ENCODE measurements around the gene TIMM50.
"Not testable (repeated sequence)": the region's sequence is repeated elsewhere in the genome, so short reads cannot be mapped to it uniquely, and the experiment has no call there.

DNA sequence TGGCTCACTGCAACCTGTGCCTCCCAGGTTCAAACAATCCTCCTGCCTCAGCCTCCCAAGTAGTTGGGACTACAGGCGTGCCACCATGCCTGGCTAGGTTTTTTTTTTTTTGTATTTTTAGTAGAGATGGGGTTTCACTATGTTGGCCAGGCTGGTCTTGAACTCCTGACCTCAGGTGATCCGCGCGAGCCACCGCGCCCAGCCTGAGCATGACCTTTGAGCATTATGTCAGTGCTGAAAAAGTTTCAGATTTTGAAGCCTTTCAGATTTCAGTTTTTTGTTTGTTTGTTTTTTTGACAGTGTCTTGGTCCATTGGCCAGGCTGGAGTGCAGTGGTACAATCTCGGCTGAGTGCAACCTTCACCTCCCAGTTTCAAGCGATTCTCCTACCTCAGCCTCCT, 29.4 kb upstream of the TIMM50 start:
- TF ChIP-seq, protein P1, sequence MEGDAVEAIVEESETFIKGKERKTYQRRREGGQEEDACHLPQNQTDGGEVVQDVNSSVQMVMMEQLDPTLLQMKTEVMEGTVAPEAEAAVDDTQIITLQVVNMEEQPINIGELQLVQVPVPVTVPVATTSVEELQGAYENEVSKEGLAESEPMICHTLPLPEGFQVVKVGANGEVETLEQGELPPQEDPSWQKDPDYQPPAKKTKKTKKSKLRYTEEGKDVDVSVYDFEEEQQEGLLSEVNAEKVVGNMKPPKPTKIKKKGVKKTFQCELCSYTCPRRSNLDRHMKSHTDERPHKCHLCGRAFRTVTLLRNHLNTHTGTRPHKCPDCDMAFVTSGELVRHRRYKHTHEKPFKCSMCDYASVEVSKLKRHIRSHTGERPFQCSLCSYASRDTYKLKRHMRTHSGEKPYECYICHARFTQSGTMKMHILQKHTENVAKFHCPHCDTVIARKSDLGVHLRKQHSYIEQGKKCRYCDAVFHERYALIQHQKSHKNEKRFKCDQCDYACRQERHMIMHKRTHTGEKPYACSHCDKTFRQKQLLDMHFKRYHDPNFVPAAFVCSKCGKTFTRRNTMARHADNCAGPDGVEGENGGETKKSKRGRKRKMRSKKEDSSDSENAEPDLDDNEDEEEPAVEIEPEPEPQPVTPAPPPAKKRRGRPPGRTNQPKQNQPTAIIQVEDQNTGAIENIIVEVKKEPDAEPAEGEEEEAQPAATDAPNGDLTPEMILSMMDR (IDR thresholded peaks at IDR 0.05), result not testable (repeated sequence)
- TF ChIP-seq POLR2AphosphoS5, POLR2A (IDR thresholded peaks at IDR 0.05): not testable (repeated sequence)

Data from prostate gland (tissue), 2 donors.